Erythroblast (primary cell): Measurements from ENCODE around the gene TRPM3.

Source experiments
- GATA1 ChIP-seq: IDR thresholded peaks from 2 replicates; pipeline ENCODE4 v1.6.1; 2011; ENCODE audit warnings: low read depth, mild to moderate bottlenecking, control low read depth, low read length, moderate library complexity
- POLR2A ChIP-seq: IDR thresholded peaks from 2 replicates; pipeline ENCODE4 v1.6.1; 2011; ENCODE audit warnings: mild to moderate bottlenecking, low read length

- TF ChIP-seq POLR2A (no peak), GATA1 (no peak)
These were observed 485.6 kb downstream of the TRPM3 start for GRCh38 chr9:70635790-70636189.
